Measurements from ENCODE around the gene DCUN1D2. TPM values are rescaled to one million over a fixed set of nuclear protein-coding genes. Genes with fewer than 3 reads are reported as not detected.

The DCUN1D2 gene
- total and polyA plus RNA-seq, 10 of the 15 experiments (the other 5 are each of a cell fraction or from before 2014, with no cell fraction given), result 2.5 to 23.6 (median 9.3) TPM

DNA sequence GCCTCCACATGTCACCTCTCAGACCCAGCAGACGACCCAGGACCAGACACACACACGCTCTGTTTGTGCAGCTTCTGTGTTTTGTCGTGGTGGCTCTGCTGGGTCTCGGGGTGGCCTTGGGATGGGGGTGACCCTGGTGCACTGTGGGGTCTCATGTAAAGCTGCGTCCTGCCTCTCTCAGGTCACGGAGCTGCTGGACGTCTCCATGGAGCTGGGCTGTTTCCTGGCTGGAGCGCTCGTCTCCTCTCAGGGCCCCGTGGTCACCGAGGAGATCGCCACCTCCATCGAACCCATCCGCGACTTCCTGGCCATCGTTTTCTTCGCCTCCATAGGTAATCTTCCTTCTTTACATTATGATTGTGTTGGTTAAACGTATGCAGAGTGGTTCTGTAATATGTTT is 48.7 kb upstream of the DCUN1D2 start (continued):
- TF ChIP-seq, protein P1, sequence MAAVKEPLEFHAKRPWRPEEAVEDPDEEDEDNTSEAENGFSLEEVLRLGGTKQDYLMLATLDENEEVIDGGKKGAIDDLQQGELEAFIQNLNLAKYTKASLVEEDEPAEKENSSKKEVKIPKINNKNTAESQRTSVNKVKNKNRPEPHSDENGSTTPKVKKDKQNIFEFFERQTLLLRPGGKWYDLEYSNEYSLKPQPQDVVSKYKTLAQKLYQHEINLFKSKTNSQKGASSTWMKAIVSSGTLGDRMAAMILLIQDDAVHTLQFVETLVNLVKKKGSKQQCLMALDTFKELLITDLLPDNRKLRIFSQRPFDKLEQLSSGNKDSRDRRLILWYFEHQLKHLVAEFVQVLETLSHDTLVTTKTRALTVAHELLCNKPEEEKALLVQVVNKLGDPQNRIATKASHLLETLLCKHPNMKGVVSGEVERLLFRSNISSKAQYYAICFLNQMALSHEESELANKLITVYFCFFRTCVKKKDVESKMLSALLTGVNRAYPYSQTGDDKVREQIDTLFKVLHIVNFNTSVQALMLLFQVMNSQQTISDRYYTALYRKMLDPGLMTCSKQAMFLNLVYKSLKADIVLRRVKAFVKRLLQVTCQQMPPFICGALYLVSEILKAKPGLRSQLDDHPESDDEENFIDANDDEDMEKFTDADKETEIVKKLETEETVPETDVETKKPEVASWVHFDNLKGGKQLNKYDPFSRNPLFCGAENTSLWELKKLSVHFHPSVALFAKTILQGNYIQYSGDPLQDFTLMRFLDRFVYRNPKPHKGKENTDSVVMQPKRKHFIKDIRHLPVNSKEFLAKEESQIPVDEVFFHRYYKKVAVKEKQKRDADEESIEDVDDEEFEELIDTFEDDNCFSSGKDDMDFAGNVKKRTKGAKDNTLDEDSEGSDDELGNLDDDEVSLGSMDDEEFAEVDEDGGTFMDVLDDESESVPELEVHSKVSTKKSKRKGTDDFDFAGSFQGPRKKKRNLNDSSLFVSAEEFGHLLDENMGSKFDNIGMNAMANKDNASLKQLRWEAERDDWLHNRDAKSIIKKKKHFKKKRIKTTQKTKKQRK (IDR thresholded peaks at IDR 0.05; ENCODE audit: low read depth, low read length), result no peak
- no peak for TF ChIP-seq GABPA (IDR thresholded peaks at IDR 0.05; ENCODE audit: low read depth)
- TF ChIP-seq, protein P2, sequence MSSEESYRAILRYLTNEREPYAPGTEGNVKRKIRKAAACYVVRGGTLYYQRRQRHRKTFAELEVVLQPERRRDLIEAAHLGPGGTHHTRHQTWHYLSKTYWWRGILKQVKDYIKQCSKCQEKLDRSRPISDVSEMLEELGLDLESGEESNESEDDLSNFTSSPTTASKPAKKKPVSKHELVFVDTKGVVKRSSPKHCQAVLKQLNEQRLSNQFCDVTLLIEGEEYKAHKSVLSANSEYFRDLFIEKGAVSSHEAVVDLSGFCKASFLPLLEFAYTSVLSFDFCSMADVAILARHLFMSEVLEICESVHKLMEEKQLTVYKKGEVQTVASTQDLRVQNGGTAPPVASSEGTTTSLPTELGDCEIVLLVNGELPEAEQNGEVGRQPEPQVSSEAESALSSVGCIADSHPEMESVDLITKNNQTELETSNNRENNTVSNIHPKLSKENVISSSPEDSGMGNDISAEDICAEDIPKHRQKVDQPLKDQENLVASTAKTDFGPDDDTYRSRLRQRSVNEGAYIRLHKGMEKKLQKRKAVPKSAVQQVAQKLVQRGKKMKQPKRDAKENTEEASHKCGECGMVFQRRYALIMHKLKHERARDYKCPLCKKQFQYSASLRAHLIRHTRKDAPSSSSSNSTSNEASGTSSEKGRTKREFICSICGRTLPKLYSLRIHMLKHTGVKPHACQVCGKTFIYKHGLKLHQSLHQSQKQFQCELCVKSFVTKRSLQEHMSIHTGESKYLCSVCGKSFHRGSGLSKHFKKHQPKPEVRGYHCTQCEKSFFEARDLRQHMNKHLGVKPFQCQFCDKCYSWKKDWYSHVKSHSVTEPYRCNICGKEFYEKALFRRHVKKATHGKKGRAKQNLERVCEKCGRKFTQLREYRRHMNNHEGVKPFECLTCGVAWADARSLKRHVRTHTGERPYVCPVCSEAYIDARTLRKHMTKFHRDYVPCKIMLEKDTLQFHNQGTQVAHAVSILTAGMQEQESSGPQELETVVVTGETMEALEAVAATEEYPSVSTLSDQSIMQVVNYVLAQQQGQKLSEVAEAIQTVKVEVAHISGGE (CRISPR knock-in tag; IDR thresholded peaks at IDR 0.05), result no peak
- TF ChIP-seq TCF3 (IDR thresholded peaks at IDR 0.05; ENCODE audit: borderline replicate concordance, insufficient read depth, low read depth, low read length), result no peak
- TF ChIP-seq FOS (IDR thresholded peaks at IDR 0.05; ENCODE audit: borderline replicate concordance, extremely low read depth, insufficient read length), result no peak
- no peak for TF ChIP-seq ZNF207 (IDR thresholded peaks at IDR 0.05; ENCODE audit: borderline replicate concordance)
- no peak for TF ChIP-seq IKZF1 (conservative IDR thresholded peaks at IDR 0.05)
- no peak for TF ChIP-seq FOXK2 (IDR thresholded peaks at IDR 0.05)
- TF ChIP-seq CBFB (IDR thresholded peaks at IDR 0.05; ENCODE audit: low read depth), result no peak
- no peak for TF ChIP-seq HDAC2 (IDR thresholded peaks at IDR 0.05)
- TF ChIP-seq DPF2 (IDR thresholded peaks at IDR 0.05), result no peak
